NCI-H2029 treated with DMSO at 0.1 percent for 48 hours (cell line): Measurements from ENCODE around the gene GABRG3.
"Not testable (repeated sequence)": the region's sequence is repeated elsewhere in the genome, so short reads cannot be mapped to it uniquely, and the experiment has no call there.

Experiments used
- DNase-seq: peaks from one replicate; lab custom pipeline; 2025; lab: John Stamatoyannopoulos, UW

The GABRG3 gene

GRCh38 chr15:27003003-27003402 lies 32.0 kb downstream of the GABRG3 start:
- not testable (repeated sequence) for DNase-seq

GRCh38 chr15:27004226-27004625 lies 33.2 kb downstream of the GABRG3 start:
- not testable (repeated sequence) for DNase-seq

GRCh38 chr15:27017168-27017809 lies 46.3 kb downstream of the GABRG3 start:
- DNase-seq, result peak; percentile 37

- no peak for DNase-seq
Observed at GRCh38 chr15:27019687-27020086, 48.7 kb downstream of the GABRG3 start.

- no peak for DNase-seq
Observed at GRCh38 chr15:27025481-27025966, 54.5 kb downstream of the GABRG3 start.

GRCh38 chr15:27027229-27027628 lies 56.2 kb downstream of the GABRG3 start:
- no peak for DNase-seq

GRCh38 chr15:27028858-27029477 lies 58.0 kb downstream of the GABRG3 start:
- no peak for DNase-seq

GRCh38 chr15:27036210-27036609 lies 65.2 kb downstream of the GABRG3 start:
- DNase-seq, result no peak

- DNase-seq, result no peak
Observed at GRCh38 chr15:27037501-27037900, 66.5 kb downstream of the GABRG3 start.

GRCh38 chr15:27039152-27039551 lies 68.2 kb downstream of the GABRG3 start:
- DNase-seq, result no peak

- DNase-seq, result no peak
Observed at GRCh38 chr15:27042230-27042629, 71.2 kb downstream of the GABRG3 start.

GRCh38 chr15:27042646-27043045 lies 71.7 kb downstream of the GABRG3 start:
- no peak for DNase-seq

GRCh38 chr15:27043770-27044169 lies 72.8 kb downstream of the GABRG3 start:
- no peak for DNase-seq

GRCh38 chr15:27045796-27046195 lies 74.8 kb downstream of the GABRG3 start:
- DNase-seq, result no peak

- no peak for DNase-seq
Observed at GRCh38 chr15:27046880-27047279, 75.9 kb downstream of the GABRG3 start.

- no peak for DNase-seq
Observed at GRCh38 chr15:27050163-27050562, 79.2 kb downstream of the GABRG3 start.

- DNase-seq, result no peak
Observed at GRCh38 chr15:27054426-27054825, 83.4 kb downstream of the GABRG3 start.

GRCh38 chr15:27057904-27058645 lies 87.1 kb downstream of the GABRG3 start:
- DNase-seq, result no peak

- DNase-seq, result no peak
Observed at GRCh38 chr15:27058939-27059338, 88.0 kb downstream of the GABRG3 start.

GRCh38 chr15:27059610-27060202 lies 88.7 kb downstream of the GABRG3 start:
- peak; percentile 34 for DNase-seq

- DNase-seq, result no peak
Observed at GRCh38 chr15:27061739-27062138, 90.8 kb downstream of the GABRG3 start.

- no peak for DNase-seq
Observed at GRCh38 chr15:27062951-27063350, 92.0 kb downstream of the GABRG3 start.

GRCh38 chr15:27064080-27064479 lies 93.1 kb downstream of the GABRG3 start:
- DNase-seq, result no peak
